GM12875 (cell line): ENCODE measurements around the gene C2orf49.

Source experiments
- H3K4me3 ChIP-seq: one replicate; pipeline ENCODE4 v1.5.1; 2011; ENCODE audit warnings: low read depth, low read length, control low read depth
- TF ChIP-seq, protein P1 (sequence below): IDR thresholded peaks from 2 replicates; pipeline ENCODE4 v1.5.1; 2011; ENCODE audit warnings: low read depth, mild to moderate bottlenecking, control low read depth, inconsistent platforms, low read length, moderate library complexity, borderline replicate concordance; ENCODE audit not compliant: insufficient read depth

C2orf49 gene

DNA sequence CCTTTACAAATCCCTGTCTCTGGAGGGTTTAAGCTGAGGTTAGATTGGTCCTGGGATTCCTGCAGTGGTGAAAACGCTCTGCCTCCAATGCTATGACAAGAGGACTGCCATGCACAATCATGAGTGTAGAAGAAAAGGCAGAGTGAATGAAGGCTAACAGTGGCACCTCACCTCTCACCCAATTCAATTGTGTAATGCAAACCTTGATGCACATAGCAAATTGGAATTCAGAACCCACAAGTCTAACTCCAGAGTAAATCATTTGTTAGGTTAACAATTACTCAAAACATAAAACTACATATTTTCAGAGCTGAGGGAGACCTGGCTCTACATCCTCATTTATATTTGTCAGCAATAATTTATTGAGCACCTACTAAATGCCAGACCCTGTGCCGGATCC is 9.7 kb upstream of the C2orf49 start:
- TF ChIP-seq, protein P1, sequence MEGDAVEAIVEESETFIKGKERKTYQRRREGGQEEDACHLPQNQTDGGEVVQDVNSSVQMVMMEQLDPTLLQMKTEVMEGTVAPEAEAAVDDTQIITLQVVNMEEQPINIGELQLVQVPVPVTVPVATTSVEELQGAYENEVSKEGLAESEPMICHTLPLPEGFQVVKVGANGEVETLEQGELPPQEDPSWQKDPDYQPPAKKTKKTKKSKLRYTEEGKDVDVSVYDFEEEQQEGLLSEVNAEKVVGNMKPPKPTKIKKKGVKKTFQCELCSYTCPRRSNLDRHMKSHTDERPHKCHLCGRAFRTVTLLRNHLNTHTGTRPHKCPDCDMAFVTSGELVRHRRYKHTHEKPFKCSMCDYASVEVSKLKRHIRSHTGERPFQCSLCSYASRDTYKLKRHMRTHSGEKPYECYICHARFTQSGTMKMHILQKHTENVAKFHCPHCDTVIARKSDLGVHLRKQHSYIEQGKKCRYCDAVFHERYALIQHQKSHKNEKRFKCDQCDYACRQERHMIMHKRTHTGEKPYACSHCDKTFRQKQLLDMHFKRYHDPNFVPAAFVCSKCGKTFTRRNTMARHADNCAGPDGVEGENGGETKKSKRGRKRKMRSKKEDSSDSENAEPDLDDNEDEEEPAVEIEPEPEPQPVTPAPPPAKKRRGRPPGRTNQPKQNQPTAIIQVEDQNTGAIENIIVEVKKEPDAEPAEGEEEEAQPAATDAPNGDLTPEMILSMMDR, result no peak
- H3K4me3 ChIP-seq, result no peak overlapping the region

DNA sequence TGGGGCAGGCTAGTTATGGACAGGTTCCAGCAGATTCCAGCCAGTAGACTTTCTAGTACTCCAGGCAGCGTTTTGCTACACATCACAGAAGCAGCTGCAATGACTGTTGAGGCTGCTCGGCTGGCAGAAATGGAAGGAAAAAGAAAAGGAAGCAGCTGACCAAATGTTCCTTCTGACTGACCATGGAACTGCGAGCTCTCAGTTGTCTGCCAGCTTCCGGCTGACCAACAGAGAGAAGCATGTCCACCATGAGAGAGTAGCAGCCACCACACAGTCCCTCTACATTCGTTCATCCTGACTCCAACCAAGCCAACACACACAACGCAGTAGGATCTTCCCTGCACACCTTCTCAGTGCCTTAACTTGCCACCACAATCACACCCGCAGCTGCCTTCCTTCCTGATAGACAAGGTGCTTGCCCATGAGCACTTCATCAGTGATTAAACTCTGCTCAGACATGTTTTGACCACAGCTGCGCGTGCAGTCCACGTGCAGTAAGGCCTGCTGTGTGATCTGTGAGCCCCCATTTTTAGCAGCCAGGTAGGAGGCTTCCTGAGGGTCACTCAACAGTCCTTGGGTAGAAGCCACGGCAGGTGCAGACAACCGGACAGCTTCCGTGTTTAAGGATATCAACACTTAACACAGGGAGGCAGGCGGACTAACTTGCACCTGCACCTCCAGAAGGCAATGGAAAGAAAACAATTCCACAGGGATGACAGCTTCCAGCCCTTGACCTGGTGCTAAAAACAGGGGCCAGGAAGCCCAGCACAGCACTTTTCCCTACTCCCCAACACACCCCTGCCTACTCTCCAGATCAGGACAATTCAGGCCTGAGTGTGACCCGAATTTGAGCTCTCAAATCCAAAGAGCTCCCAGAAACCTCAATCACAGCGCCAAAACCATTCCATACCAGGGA is 8.8 kb upstream of the C2orf49 start:
- TF ChIP-seq, protein P1, result no peak
- peak overlapping the region; percentile 79 for H3K4me3 ChIP-seq

DNA sequence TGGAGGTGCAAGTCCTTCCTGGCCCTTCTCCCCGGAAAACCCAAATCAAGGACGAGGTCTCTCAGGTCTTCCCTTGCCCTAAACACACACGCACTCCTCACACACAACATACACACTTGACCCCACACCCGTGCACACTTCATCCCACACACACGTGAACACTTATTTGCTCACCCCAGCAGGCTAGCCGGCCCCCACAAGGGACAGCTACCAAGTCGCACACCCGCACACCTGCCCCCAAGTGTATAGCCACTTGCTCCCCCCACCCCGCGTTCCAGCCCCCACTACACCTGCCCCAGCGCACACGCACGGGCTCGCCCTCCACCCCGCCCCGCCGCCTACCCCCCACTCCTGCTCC is 8.2 kb upstream of the C2orf49 start:
- H3K4me3 ChIP-seq, result peak overlapping the region; percentile 79
- TF ChIP-seq, protein P1, result no peak

DNA sequence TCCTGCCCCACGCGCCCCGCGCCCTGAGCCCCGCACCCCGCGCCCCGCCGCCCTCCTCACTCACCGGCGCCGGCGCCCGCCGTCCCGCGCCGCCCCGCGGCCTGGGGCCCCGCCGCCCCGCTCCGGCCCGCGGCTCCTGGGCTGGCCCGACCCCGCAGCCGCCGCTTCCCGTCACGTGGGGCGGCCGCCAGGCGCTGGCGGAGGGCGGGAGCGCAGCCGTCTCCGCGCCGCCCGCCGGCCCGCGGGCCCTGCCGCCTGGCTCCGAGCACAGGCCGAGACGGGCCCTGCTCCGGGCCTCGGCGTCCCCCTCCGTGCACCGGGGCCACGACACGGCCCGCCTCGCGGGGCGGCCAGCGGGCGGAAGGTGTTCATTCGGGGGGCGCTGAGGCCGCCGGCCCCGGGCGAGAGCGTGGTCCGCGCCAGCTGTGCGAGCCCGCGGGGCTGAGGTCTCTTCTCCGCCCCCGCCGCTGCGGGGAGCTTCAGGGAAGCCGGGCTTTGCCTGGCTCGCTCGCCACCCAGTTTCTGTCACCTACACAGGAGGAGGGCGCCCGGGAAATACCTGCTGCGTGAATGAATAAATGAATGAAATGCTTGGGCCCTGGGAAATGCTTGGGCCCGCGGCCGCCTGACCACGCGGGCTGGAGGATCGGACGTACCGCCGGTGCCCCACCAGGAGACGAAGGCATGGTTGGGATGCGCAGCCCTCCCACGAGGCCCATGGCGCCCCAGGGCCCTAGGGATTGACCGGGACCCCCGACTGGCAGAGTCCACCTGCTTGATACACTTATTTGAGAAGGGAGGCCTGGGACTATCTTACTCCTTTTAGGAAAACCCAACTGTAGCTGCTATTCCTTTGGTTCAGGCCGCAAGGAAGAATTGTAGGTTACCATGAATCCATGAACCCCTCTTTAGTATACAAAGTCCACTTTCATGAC is 7.5 kb upstream of the C2orf49 start, which contains the start of gene TGFBRAP1:
TGFBRAP1 (minus strand) TSS at position 175 of the 935 bp plus-strand sequence. CDS start 21,434 bp downstream, outside the sequence.
- peak within 1 kb of the TSS; percentile 79 for H3K4me3 ChIP-seq
- TF ChIP-seq, protein P1, result no peak

DNA sequence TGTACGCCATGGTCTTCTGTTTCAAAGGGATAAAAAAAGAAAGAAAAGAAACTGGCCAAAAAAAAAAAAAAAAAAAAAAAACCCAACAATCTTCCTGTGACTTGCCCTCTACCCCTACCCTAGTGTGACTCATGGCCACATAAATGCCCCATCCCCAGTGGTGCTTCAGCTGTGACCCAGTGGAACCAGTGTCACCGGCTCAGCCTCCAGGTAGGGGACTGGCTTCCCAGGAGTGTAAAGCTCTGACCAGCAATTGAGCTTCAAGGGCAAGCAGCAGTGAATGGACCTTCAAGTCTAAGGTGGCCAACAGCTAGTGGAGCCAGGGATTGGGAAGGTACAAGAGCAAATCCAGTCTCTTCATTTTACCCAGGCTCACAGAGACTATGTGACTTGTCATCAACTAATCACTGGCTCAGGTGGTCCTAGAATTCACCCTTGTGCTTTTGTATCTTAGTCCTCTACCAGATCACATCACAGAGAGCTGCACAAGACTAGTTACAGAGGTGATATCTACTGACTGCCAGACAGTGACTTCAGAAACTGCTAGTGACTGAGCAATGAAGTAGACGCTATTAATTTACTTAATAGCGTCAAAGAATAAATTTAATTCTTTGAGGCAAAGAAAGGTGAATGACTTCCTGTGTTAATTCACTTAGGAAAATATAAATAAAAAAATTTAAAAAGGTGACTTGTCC is 6.5 kb upstream of the C2orf49 start:
- H3K4me3 ChIP-seq, result no peak overlapping the region
- TF ChIP-seq, protein P1, result no peak

DNA sequence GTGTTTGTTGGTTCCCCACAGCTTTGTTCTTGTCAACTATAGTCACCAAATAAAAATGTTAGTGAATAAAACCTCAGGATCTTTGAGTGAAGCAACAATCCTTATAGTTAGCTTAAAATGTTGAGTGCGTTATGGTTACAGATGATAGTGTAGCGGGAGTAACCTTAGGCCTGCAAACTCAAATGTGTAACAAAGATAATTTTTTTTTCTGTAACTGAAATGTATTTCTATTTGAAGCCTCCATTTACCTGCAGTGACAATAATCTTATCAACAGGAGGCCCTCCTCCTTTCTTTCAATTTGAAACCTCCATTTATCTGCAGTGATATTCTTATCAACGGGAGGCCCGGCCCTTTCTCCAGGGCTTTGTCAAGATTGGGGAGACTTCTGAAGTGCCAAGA is 3.1 kb upstream of the C2orf49 start:
- no peak overlapping the region for H3K4me3 ChIP-seq
- TF ChIP-seq, protein P1, result no peak
